Endometrial microvascular endothelial cells (primary cell): ENCODE results near the gene OR5K4. TPM values are rescaled to one million over a fixed set of nuclear protein-coding genes. Genes with fewer than 3 reads are reported as not detected.

Source experiments
- in situ Hi-C: cut with HindIII; loops from 2 replicates; pipeline ENCODE4 v1.10.0; 2017; ENCODE audit warnings: low sequenced_read_pairs, low pct_unique_long_range_greater_than_20kb; ENCODE audit errors: inconsistent ontology term
- total RNA-seq: library from RNA; depleted of rRNA; stranded (reverse); fragments of >200 nt; gene quantifications from one replicate; pipeline ENCODE4 v1.2.3, GENCODE V29; 2015; ENCODE audit errors: inconsistent ontology term

OR5K4 gene, protein sequence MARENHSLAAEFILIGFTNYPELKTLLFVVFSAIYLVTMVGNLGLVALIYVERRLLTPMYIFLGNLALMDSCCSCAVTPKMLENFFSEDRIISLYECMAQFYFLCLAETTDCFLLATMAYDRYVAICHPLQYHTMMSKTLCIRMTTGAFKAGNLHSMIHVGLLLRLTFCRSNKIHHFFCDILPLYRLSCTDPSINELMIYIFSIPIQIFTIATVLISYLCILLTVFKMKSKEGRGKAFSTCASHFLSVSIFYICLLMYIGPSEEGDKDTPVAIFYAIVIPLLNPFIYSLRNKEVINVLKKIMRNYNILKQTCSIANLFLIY
- not detected for total RNA-seq

DNA sequence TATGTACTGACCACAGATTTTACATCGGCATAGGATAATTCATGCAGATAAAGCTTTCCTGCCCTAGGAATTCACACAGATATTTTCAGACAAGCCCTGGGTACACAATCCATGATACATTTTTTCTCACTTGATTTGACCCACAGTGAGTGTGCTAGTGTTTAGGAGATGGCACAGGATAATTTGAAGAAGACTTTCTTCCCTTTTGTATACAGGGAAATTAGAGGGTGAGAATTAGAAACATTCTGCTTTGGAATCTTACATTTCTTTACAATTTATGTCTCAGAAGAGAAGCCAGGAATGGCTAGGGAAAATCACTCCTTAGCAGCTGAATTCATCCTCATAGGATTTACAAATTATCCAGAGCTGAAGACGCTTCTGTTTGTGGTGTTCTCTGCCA, at the start of gene OR5K4:
Gene OR5K4, plus strand, starts transcription at position 301 of the 400 bp plus-strand sequence. Its CDS starts 0 bp downstream, at position 301.
- in situ Hi-C loops: no loop called here

GRCh38 chr3:98322101-98322500, 31.6 kb upstream of the OR5K4 start:
- in situ Hi-C loops: no loop called here

- in situ Hi-C loops: no loop called here
Measured at GRCh38 chr3:98322686-98323085, 31.0 kb upstream of the OR5K4 start.

DNA sequence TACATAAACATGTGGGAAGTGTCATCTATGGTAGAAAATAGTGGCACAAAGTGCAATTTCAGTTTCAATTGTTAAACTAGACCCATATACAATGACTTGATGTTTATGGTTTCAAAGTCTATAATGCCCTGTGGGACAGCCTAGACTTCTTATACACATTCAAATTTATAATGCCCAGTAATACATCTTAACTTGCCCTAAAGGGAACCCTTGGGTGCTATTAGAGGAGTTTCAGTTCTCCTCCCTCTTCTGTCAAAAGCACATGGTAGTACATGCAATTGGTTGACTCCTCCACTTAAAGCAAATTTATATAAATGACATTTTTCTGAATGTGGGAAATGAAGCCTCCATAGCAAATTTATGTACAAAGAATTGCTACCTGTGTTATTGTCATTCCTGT, 30.2 kb upstream of the OR5K4 start:
- in situ Hi-C loops: no loop called here

- in situ Hi-C loops: no loop called here
Measured at GRCh38 chr3:98325055-98325454, 28.6 kb upstream of the OR5K4 start.

GRCh38 chr3:98326105-98326893, 27.4 kb upstream of the OR5K4 start:
- in situ Hi-C loops: no loop called here

GRCh38 chr3:98326945-98327344, 26.7 kb upstream of the OR5K4 start:
- in situ Hi-C loops: no loop called here

DNA sequence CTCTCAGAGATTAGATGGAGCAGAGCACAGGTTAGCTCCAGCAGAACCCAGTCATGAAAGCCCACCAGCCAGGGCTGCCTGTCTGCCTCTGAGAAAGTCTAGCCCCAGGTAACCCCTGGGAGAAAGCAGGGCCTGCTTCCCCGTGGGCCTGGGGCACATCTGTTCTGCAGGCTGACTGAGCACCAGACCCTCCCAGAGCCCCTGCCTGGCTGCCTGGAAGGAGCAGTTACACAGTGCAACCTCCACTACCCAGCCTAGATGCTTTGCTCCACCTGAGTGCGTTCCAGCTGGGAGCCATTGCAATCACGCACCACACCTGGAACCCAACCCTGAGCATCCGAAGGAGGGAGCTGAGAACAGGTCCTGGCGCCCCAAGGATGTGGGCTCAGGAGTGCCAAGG, 24.7 kb upstream of the OR5K4 start:
- in situ Hi-C loops: no loop called here

- in situ Hi-C loops: no loop called here
Measured at GRCh38 chr3:98329392-98330124, 24.1 kb upstream of the OR5K4 start.

GRCh38 chr3:98331329-98331728, 22.3 kb upstream of the OR5K4 start:
- in situ Hi-C loops: no loop called here

- in situ Hi-C loops: no loop called here
Measured at GRCh38 chr3:98333989-98334606, 19.6 kb upstream of the OR5K4 start.

DNA sequence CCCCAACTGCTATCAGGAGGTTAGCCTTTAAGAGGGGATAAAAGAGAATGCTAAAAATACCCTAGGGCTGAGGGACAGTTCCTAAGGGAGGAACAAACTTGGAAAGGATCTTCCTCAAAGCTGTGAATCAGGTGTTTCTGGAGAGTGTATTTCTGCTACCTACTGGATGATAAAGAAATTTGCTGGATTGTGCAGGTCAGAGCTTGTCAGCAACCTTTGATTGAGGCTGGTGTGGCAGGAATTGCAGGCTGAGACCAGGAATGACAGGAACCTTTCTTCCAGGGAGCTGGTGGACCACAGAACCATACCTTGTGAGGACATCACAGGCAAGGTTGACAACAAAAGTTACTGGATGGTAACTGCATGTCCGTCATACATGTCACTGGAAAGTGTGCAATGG, 14.6 kb upstream of the OR5K4 start:
- in situ Hi-C loops: no loop called here

DNA sequence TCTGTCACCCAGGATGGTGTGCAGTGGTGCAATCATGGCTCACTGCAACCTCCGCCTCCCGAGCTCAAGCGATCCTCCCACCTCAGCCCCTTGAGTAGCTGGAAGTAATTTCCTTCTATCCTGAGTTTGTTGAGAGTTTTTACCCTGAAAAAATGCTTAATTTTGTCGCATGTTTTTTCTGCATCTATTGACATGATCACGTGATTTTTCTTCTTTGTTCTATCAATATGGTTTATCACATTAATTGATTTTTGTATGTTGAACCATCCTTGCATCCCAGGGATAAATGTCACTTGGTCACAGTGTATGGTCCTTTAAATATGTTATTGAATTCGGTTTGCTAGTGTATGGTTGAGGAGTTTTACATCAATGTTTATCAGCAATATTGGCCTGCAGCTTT, 11.9 kb upstream of the OR5K4 start:
- in situ Hi-C loops: no loop called here

DNA sequence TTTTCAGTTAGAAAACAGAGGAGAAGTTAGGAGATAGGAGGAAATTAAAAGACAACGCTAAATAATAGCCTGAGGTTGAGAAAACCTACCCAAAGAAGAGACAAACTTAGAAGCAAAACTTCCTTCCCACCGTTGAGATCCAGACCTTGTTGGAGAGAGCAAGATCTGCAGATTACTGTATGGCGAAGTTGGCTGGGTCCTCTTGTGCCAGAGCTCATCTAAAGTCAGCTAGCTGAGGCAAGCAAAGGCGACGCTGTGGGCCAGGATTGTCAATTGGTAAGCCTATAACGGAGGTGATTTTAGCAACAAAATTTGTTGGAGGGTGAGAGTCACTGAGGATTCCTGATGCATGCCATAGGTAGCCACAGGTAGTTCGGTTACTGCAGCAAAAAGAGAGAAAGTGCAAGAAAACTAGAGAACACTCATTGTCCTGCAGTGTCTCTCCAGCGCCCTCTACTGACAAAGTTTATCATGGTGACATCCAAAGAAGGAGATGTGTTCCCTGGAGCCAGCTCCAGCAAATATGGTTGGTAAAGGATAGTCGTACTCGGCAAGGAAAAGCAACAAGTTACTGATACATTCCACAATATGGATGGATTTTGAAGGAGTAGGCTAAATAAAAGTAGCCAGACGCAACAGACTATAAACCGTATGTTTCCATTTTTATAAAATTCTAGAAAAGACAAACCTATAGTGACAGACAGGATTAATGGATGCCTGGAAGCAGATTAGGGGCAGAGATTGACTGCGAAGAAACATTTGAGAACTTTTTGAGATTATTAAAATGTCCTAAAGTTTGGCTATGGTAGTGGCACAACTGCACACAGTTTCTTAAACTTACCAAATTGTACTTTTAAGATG, 9.8 kb upstream of the OR5K4 start:
- in situ Hi-C loops: no loop called here

GRCh38 chr3:98350082-98350481, 3.6 kb upstream of the OR5K4 start:
- in situ Hi-C loops: no loop called here

DNA sequence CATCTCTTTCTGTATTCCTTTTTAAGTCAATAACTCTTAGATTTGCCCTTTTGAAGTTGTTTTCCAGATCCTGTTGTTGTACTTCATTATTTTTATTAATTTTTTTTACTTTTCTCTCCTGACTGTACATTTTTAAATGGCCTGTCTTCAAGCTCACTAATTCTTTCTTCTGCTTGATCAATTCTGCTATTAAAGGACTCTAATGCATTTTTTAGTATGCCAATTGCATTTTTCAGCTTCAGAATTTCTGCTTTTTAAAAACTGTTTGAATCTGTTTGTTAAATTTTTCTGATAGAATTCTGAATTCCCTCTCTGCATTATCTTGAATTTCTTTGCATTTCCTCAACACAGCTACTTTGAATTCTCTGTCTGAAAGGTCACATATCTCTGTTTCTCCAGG, 5.6 kb downstream of the OR5K4 start:
- in situ Hi-C loops: no loop called here

- in situ Hi-C loops: no loop called here
Measured at GRCh38 chr3:98359993-98360675, 6.5 kb downstream of the OR5K4 start.

DNA sequence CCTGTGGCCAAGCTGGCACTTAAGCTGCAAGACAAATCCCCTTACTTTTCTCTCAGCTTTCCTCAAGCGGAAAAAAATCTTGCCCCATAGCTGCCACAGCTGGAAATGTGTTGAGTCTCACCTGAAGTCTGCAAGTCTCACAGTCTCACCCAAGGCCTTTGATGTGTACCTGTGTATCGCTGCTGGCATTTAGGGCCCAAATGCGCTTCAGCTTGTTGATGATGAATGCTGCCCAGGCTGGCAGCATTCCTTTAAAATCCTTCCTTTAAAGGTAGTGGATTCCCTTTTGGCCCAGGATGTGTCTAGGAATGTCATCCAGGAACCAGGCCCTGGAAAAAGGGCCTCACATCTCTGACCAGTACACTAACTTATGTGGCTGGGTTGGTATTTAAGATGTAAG, 7.0 kb downstream of the OR5K4 start:
- in situ Hi-C loops: no loop called here
